Loucy (cell line): ENCODE results near the gene THRSP.

Experiments
- H2AFZ ChIP-seq: fragments of 200-600 bp; sonication (generic); 2 replicates; pipeline ENCODE4 v1.6.0; 2016; ENCODE audit warnings: antibody characterized with exemption, mild to moderate bottlenecking, low read length, moderate library complexity
- H3F3A ChIP-seq: fragments of 200-600 bp; 2 replicates; pipeline ENCODE4 v1.6.0; 2016; ENCODE audit warnings: antibody characterized with exemption, low read depth, mild to moderate bottlenecking
- H3K27me3 ChIP-seq: fragments of 200-600 bp; sonication (generic); 2 replicates; pipeline ENCODE4 v1.6.1; 2014; ENCODE audit warnings: low read length, mild to moderate bottlenecking; ENCODE audit not compliant: insufficient read depth, poor library complexity, severe bottlenecking
- H3K36me3 ChIP-seq: fragments of 200-600 bp; sonication (generic); 2 replicates; pipeline ENCODE4 v1.6.1; 2016; ENCODE audit warnings: low read length; ENCODE audit not compliant: insufficient read depth
- H3K4me1 ChIP-seq: fragments of 200-600 bp; sonication (generic); 2 replicates; pipeline ENCODE4 v1.5.1; 2014; ENCODE audit warnings: low read length, mild to moderate bottlenecking; ENCODE audit not compliant: insufficient read depth, poor library complexity, severe bottlenecking
- H3K4me2 ChIP-seq: fragments of 200-600 bp; sonication (generic); 2 replicates; pipeline ENCODE4 v1.6.0; 2014; ENCODE audit warnings: antibody characterized with exemption, low read length, low read depth, mild to moderate bottlenecking; ENCODE audit not compliant: poor library complexity, severe bottlenecking
- H3K4me3 ChIP-seq: fragments of 200-600 bp; sonication (generic); 2 replicates; pipeline ENCODE4 v1.5.1; 2014; ENCODE audit warnings: low read length, mild to moderate bottlenecking, mixed read lengths; ENCODE audit not compliant: poor library complexity, severe bottlenecking
- H3K79me2 ChIP-seq: fragments of 200-600 bp; sonication (generic); 2 replicates; pipeline ENCODE4 v1.6.1; 2014; ENCODE audit warnings: low read length; ENCODE audit not compliant: insufficient read depth
- H3K9ac ChIP-seq: fragments of 200-600 bp; sonication (generic); 2 replicates; pipeline ENCODE4 v1.6.0; 2014; ENCODE audit warnings: mild to moderate bottlenecking, low read depth, low read length, moderate library complexity; ENCODE audit not compliant: poor library complexity, severe bottlenecking
- H3K9me2 ChIP-seq: fragments of 200-600 bp; sonication (generic); replicated peaks from 2 replicates; pipeline ENCODE4 v1.6.1; 2016; ENCODE audit warnings: low read depth, low read length, mixed read lengths
- H3K9me3 ChIP-seq: fragments of 200-600 bp; sonication (generic); 2 replicates; pipeline ENCODE4 v1.6.1; 2014; ENCODE audit warnings: mild to moderate bottlenecking, antibody characterized with exemption, low read length, low read depth; ENCODE audit not compliant: insufficient read depth
- H4K20me1 ChIP-seq: fragments of 200-600 bp; sonication (generic); 2 replicates; pipeline ENCODE4 v1.6.0; 2014; ENCODE audit warnings: antibody characterized with exemption, low read length, mild to moderate bottlenecking; ENCODE audit not compliant: insufficient read depth, poor library complexity, severe bottlenecking
- CTCF ChIP-seq: fragments of 200-600 bp; sonication (generic); conservative IDR thresholded peaks from 2 replicates; pipeline ENCODE4 v1.5.1; 2014; ENCODE audit warnings: mild to moderate bottlenecking, antibody characterized with exemption, low read length
- EZH2phosphoT487 ChIP-seq: fragments of 200-600 bp; IDR thresholded peaks from 2 replicates; pipeline ENCODE4 v1.6.1; 2018; ENCODE audit warnings: antibody characterized with exemption, mild to moderate bottlenecking, moderate library complexity, borderline replicate concordance

The THRSP gene

GRCh38 chr11:78094250-78094649 lies 30.6 kb downstream of the THRSP start:
- no peak overlapping the region for H3K9ac ChIP-seq
- no peaks in the 10 kb centered on the region for H3F3A ChIP-seq
- H3K27me3 ChIP-seq, result no peaks in the 10 kb centered on the region
- H3K9me3 ChIP-seq, result no peaks in the 10 kb centered on the region
- no peak overlapping the region for H2AFZ ChIP-seq
- H3K4me1 ChIP-seq, result no peaks in the 10 kb centered on the region
- TF ChIP-seq EZH2phosphoT487, result no peak
- TF ChIP-seq CTCF, result no peak
- H3K79me2 ChIP-seq, result no peaks in the 10 kb centered on the region
- H3K4me3 ChIP-seq, result no peak overlapping the region
- no peak overlapping the region for H3K4me2 ChIP-seq
- no peaks in the 10 kb centered on the region for H3K9me2 ChIP-seq
- H4K20me1 ChIP-seq, result no peaks in the 10 kb centered on the region
- peaks cover 2% of the 10 kb centered on the region; the same call in 1 of the 2 replicates for H3K36me3 ChIP-seq

GRCh38 chr11:78097666-78098385 lies 34.2 kb downstream of the THRSP start:
- Histone ChIP-seq H3K36me3 (peaks cover 6% of the 10 kb centered on the region; the same call in 1 of the 2 replicates), H3F3A (no peaks in the 10 kb centered on the region), H3K4me1 (no peaks in the 10 kb centered on the region), H3K4me2 (no peak overlapping the region), H3K9me3 (no peaks in the 10 kb centered on the region), H3K27me3 (no peaks in the 10 kb centered on the region), H3K9ac (no peak overlapping the region), H3K9me2 (no peaks in the 10 kb centered on the region), H3K4me3 (no peak overlapping the region), H3K79me2 (no peaks in the 10 kb centered on the region), H2AFZ (no peak overlapping the region), H4K20me1 (no peaks in the 10 kb centered on the region)
- TF ChIP-seq EZH2phosphoT487 (no peak), CTCF (no peak)

- Histone ChIP-seq H3K9me2 (no peaks in the 10 kb centered on the region), H2AFZ (no peak overlapping the region), H3K4me1 (no peaks in the 10 kb centered on the region), H3K79me2 (no peaks in the 10 kb centered on the region), H3K27me3 (no peaks in the 10 kb centered on the region), H3F3A (no peaks in the 10 kb centered on the region), H3K4me2 (no peak overlapping the region), H4K20me1 (no peaks in the 10 kb centered on the region), H3K36me3 (peaks cover 6% of the 10 kb centered on the region; the same call in 1 of the 2 replicates), H3K9ac (no peak overlapping the region), H3K9me3 (no peaks in the 10 kb centered on the region), H3K4me3 (no peak overlapping the region)
- TF ChIP-seq CTCF, result no peak
- no peak for TF ChIP-seq EZH2phosphoT487
Observed at GRCh38 chr11:78099666-78100065, 36.0 kb downstream of the THRSP start.
